HUES64 (cell line): ENCODE measurements around the gene TASP1.

Source experiments
- H3K27ac ChIP-seq: 2 replicates; pipeline ENCODE4 v1.7.0; 2013; ENCODE audit warnings: low read depth, low read length, inconsistent platforms
- H3K27me3 ChIP-seq: 2 replicates; pipeline ENCODE4 v1.6.1; 2013; ENCODE audit warnings: mild to moderate bottlenecking, low read length; ENCODE audit not compliant: insufficient read depth
- H3K36me3 ChIP-seq: 2 replicates; pipeline ENCODE4 v1.6.1; 2013; ENCODE audit warnings: mild to moderate bottlenecking, low read length; ENCODE audit not compliant: insufficient read depth
- H3K4me1 ChIP-seq: 2 replicates; pipeline ENCODE4 v1.6.1; 2013; ENCODE audit warnings: mild to moderate bottlenecking, low read length, moderate library complexity; ENCODE audit not compliant: insufficient read depth
- H3K4me3 ChIP-seq: 2 replicates; pipeline ENCODE4 v1.5.1; 2013; ENCODE audit warnings: mild to moderate bottlenecking, low read length, moderate library complexity
- H3K9ac ChIP-seq: 2 replicates; pipeline ENCODE4 v1.6.1; 2013; ENCODE audit warnings: mild to moderate bottlenecking, low read depth, low read length
- H3K9me3 ChIP-seq: 2 replicates; pipeline ENCODE4 v1.6.1; 2013; ENCODE audit warnings: low read depth, low read length; ENCODE audit not compliant: insufficient read depth
- WGBS: fragments of 150-250, 120-280 bp; methylation state at CpG from one replicate; pipeline ENCODE4 v1.1.7; 2013; ENCODE audit warnings: missing lambda C conversion rate; 5-methylcytosine and 5-hydroxymethylcytosine counted together

The TASP1 gene

GRCh38 chr20:13418263-13419229 is 220.2 kb downstream of the TASP1 start:
- H3K9ac ChIP-seq = no peak overlapping the region
- no peaks in the 10 kb centered on the region for H3K27me3 ChIP-seq
- no peaks in the 10 kb centered on the region for H3K36me3 ChIP-seq
- no peak overlapping the region for H3K27ac ChIP-seq
- no peaks in the 10 kb centered on the region for H3K9me3 ChIP-seq
- no peak overlapping the region for H3K4me3 ChIP-seq
- peaks cover 20% of the 10 kb centered on the region for H3K4me1 ChIP-seq

DNA sequence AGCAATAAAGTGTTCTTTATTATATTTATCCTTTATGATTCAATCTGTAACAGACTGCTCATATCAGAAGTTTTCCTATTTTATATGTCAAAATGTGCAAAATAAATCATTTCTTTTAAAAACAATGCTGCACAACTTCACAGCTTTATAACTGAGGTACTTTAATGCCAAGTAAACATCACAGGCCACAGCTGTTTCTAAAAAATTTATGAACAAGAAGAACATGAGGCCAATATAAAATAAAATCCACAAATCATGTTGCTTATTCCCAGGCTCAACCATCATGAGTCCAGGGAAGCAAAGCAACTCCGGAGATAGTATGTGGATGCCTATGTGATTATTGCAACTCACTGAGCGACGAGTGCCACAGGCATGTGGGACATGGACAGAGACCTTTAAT is 222.2 kb downstream of the TASP1 start:
- WGBS = 94% methylated on average over 3 of the region's 3 CpGs
- H3K4me1 ChIP-seq = peaks cover 20% of the 10 kb centered on the region
- H3K36me3 ChIP-seq = no peaks in the 10 kb centered on the region
- no peak overlapping the region for H3K4me3 ChIP-seq
- H3K9ac ChIP-seq = no peak overlapping the region
- H3K9me3 ChIP-seq = no peaks in the 10 kb centered on the region
- no peak overlapping the region for H3K27ac ChIP-seq
- H3K27me3 ChIP-seq = no peaks in the 10 kb centered on the region

- no peak overlapping the region for H3K27ac ChIP-seq
- H3K27me3 ChIP-seq = no peaks in the 10 kb centered on the region
- H3K9me3 ChIP-seq = no peaks in the 10 kb centered on the region
- H3K36me3 ChIP-seq = no peaks in the 10 kb centered on the region
- WGBS = 100% methylated on average over 2 of the region's 3 CpGs
- no peak overlapping the region for H3K9ac ChIP-seq
- H3K4me1 ChIP-seq = peaks cover 20% of the 10 kb centered on the region
- no peak overlapping the region for H3K4me3 ChIP-seq
These were observed 225.8 kb downstream of the TASP1 start for GRCh38 chr20:13412806-13413445.

GRCh38 chr20:13404293-13404692 is 234.4 kb downstream of the TASP1 start:
- no peaks in the 10 kb centered on the region for H3K4me1 ChIP-seq
- no peaks in the 10 kb centered on the region for H3K36me3 ChIP-seq
- no peaks in the 10 kb centered on the region for H3K9me3 ChIP-seq
- H3K27ac ChIP-seq = no peak overlapping the region
- no peak overlapping the region for H3K9ac ChIP-seq
- no peak overlapping the region for H3K4me3 ChIP-seq
- H3K27me3 ChIP-seq = no peaks in the 10 kb centered on the region
- 95% methylated on average over 4 of the region's 4 CpGs for WGBS

GRCh38 chr20:13403453-13403852 is 235.3 kb downstream of the TASP1 start:
- WGBS = 41% methylated on average over 2 of the region's 2 CpGs
- Histone ChIP-seq H3K4me3 (no peak overlapping the region), H3K27ac (no peak overlapping the region), H3K27me3 (no peaks in the 10 kb centered on the region), H3K9ac (no peak overlapping the region), H3K9me3 (no peaks in the 10 kb centered on the region), H3K4me1 (0 out of 2 replicates have a peak, but pooled peaks cover under 1% of the 10 kb centered on the region), H3K36me3 (no peaks in the 10 kb centered on the region)

GRCh38 chr20:13402986-13403385 is 235.7 kb downstream of the TASP1 start:
- Histone ChIP-seq H3K9me3 (no peaks in the 10 kb centered on the region), H3K4me1 (0 out of 2 replicates have a peak, but pooled peaks cover 3% of the 10 kb centered on the region), H3K36me3 (no peaks in the 10 kb centered on the region), H3K27ac (no peak overlapping the region), H3K27me3 (no peaks in the 10 kb centered on the region), H3K9ac (no peak overlapping the region), H3K4me3 (no peak overlapping the region)
- WGBS = 97% methylated on average over 2 of the region's 2 CpGs

DNA sequence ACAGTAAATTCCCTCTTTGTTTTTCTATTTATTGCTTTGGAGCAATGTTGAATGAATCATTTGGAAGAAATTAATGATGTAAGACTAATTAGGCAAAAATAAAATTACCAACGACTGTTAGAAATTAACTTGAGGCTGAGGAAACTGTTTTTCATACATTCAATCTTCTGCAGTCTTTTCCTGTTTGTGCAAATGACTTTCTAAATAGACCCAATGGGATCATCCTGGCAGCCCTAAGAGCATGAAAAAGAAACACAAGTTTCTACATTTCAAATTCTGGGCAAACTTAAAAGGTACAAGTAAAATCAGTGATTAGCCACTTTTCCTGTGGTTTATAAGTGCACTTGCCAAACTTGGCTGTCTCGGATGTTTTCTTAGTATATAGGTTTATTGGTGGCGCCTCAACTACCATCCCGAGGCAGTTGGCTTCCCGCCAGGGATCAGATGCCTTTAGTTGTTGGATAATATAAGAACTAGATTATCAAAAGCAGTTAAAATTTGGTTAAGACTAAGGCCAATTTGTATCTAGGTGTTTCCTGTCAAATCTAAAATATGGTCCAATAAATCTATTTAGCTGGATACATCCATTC is 236.5 kb downstream of the TASP1 start:
- Histone ChIP-seq H3K9me3 (no peaks in the 10 kb centered on the region), H3K36me3 (no peaks in the 10 kb centered on the region), H3K4me3 (no peak overlapping the region), H3K9ac (no peak overlapping the region), H3K27me3 (no peaks in the 10 kb centered on the region), H3K4me1 (0 out of 2 replicates have a peak, but pooled peaks cover 3% of the 10 kb centered on the region), H3K27ac (no peak overlapping the region)
- 93% methylated on average over 5 of the region's 5 CpGs for whole genome bisulfite sequencing

DNA sequence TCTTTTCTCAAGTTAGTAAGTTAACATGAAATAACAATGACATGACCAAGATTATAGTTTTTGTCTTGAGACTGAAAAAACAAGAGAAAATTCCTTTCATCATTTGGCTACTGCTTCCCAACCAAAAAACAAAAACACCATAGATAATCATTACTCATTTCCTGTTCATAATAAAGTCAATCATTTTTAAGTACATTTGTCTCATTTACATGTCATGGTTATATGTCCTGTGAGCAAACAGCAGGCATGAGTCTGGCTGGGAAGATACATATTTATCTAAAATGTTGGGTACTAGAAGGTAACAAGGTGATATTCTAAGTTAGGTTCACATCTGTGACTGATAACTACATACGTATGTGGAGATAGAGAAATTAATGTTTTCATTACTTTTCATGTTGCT is 237.1 kb downstream of the TASP1 start:
- H3K27me3 ChIP-seq = no peaks in the 10 kb centered on the region
- H3K9me3 ChIP-seq = no peaks in the 10 kb centered on the region
- no peak overlapping the region for H3K9ac ChIP-seq
- 100% methylated on average over 1 of the region's 1 CpG for WGBS
- 0 out of 2 replicates have a peak, but pooled peaks cover 3% of the 10 kb centered on the region for H3K4me1 ChIP-seq
- no peak overlapping the region for H3K4me3 ChIP-seq
- no peak overlapping the region for H3K27ac ChIP-seq
- no peaks in the 10 kb centered on the region for H3K36me3 ChIP-seq

DNA sequence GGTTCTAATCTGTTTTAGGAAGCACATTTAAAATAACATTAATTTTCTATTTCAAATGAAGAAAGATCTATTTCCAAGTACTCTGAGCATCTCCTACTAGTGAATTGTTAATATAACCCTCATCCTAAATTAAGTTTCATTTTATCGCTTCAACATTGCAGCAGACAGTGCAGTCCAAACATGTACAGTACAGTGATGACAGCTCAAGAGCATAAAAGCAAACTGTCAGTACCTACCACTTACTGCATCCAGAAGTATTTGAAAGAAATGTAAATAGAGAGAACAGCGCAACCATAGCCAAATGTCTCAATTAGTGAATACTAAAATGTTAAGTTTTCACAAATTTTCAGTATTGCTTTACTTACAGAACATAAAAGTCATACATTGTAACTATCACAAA is 238.3 kb downstream of the TASP1 start:
- H3K27ac ChIP-seq = no peak overlapping the region
- H3K9ac ChIP-seq = no peak overlapping the region
- 80% methylated on average over 1 of the region's 2 CpGs for whole genome bisulfite sequencing
- H3K9me3 ChIP-seq = no peaks in the 10 kb centered on the region
- no peaks in the 10 kb centered on the region for H3K36me3 ChIP-seq
- no peaks in the 10 kb centered on the region for H3K27me3 ChIP-seq
- H3K4me1 ChIP-seq = 0 out of 2 replicates have a peak, but pooled peaks cover 3% of the 10 kb centered on the region
- no peak overlapping the region for H3K4me3 ChIP-seq

- H3K27me3 ChIP-seq = no peaks in the 10 kb centered on the region
- no peak overlapping the region for H3K4me3 ChIP-seq
- H3K4me1 ChIP-seq = 0 out of 2 replicates have a peak, but pooled peaks cover 3% of the 10 kb centered on the region
- no peak overlapping the region for H3K27ac ChIP-seq
- H3K36me3 ChIP-seq = no peaks in the 10 kb centered on the region
- no peaks in the 10 kb centered on the region for H3K9me3 ChIP-seq
- 77% methylated on average over 1 of the region's 1 CpG for WGBS
- H3K9ac ChIP-seq = no peak overlapping the region
These were observed 241.4 kb downstream of the TASP1 start for GRCh38 chr20:13397300-13397724.

DNA sequence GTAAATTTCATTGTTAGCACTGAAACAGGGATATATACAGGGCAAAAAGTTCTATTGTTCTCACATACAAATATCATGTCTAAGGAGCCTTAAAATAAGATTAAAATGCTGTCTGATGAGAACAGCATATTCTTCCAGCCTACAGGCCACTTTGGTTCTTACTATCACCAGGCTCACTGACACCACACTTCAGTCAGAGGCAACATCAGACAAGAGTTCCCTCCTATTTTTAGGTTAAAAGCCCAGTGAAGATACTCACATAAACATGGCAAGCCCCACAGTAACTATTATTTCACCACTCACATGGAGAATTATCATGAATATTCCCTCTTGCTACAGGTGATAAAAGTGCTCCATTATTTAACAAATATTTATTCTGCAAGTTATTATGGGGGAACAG is 241.9 kb downstream of the TASP1 start:
- Histone ChIP-seq H3K27ac (no peak overlapping the region), H3K27me3 (no peaks in the 10 kb centered on the region), H3K4me1 (0 out of 2 replicates have a peak, but pooled peaks cover 3% of the 10 kb centered on the region), H3K4me3 (no peak overlapping the region), H3K36me3 (no peaks in the 10 kb centered on the region), H3K9ac (no peak overlapping the region), H3K9me3 (no peaks in the 10 kb centered on the region)
